ENCODE measurements around the gene AIF1L. TPM values are rescaled to one million over a fixed set of nuclear protein-coding genes. Genes with fewer than 3 reads are reported as not detected.

AIF1L gene
- polyA plus RNA-seq, 3 donors = not detected

DNA sequence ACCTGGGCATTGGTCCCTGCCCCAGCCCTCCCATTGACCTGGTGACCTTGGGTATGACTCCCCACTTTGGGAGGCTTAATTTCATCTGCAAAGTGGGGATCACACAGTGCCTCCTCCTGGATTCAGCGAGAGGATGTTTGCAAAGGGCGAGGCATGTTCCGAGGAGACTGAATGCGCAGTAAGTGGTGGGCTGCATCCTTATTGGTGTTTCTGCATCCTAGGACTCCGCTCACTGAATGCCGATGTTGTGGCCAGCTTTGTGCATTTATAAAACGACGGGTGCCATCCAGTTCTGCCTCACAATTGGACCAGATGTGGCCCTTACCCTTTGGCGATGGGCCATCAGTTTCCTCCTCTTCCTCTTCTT, 23.5 kb upstream of the AIF1L start:
- Histone ChIP-seq H3K9ac (ENCODE audit: insufficient read depth, low read length, poor library complexity, severe bottlenecking) (no peak overlapping the region), H4K20me1 (ENCODE audit: insufficient read depth, low read length) (no peaks in the 10 kb centered on the region), H3K9me3 (replicated peaks in 1 of 2; ENCODE audit: control insufficient read depth in 1 of 2, insufficient read depth in 1 of 2, low read length in 2 of 2) (no peaks in the 10 kb centered on the region), H3K27me3 (ENCODE audit: control insufficient read depth in 2 of 2, insufficient read depth in 2 of 2, low read length in 2 of 2) (no peaks in the 10 kb centered on the region), H2AFZ (ENCODE audit: insufficient read depth, low read depth, low read length, poor library complexity, severe bottlenecking) (no peak overlapping the region), H3K4me1 (ENCODE audit: control insufficient read depth in 1 of 2, insufficient read depth in 2 of 2, low read length in 2 of 2) (no peaks in the 10 kb centered on the region), H3K27ac (ENCODE audit: low read depth in 1 of 2, low read length in 2 of 2) (no peak overlapping the region), H3K4me3 (replicated peaks in 1 of 3; ENCODE audit: low read depth in 2 of 3, low read length in 3 of 3) (no peak overlapping the region), H3K36me3 (replicated peaks in 1 of 2; ENCODE audit: control insufficient read depth in 1 of 2, insufficient read depth in 2 of 2, low read length in 2 of 2) (no peaks in the 10 kb centered on the region), H3K79me2 (ENCODE audit: insufficient read depth, low read length) (no peaks in the 10 kb centered on the region), H3K4me2 (replicated peaks; ENCODE audit: extremely low read depth, low read length, poor library complexity, severe bottlenecking) (no peak overlapping the region)
- 96% methylated on average over 9 of the region's 9 CpGs for WGBS (ENCODE audit: insufficient coverage)
- Mint-ChIP-seq H3K4me1 (no peaks in the 10 kb centered on the region), H3K4me3 (no peak overlapping the region), H3K27me3 (ENCODE audit: low read depth in 3 of 3) (peaks cover 0 to 1% (median 0%) of the 10 kb centered on the region in 3 donors), H3K9me3 (no peaks in the 10 kb centered on the region), H3K27ac (no peak overlapping the region), H3K36me3 (no peaks in the 10 kb centered on the region)
- TF ChIP-seq CTCF (IDR thresholded peaks at IDR 0.05) = no peak
- DNase-seq = no peak
- intact Hi-C loops (cut with micrococcal nuclease) = no loop called here

DNA sequence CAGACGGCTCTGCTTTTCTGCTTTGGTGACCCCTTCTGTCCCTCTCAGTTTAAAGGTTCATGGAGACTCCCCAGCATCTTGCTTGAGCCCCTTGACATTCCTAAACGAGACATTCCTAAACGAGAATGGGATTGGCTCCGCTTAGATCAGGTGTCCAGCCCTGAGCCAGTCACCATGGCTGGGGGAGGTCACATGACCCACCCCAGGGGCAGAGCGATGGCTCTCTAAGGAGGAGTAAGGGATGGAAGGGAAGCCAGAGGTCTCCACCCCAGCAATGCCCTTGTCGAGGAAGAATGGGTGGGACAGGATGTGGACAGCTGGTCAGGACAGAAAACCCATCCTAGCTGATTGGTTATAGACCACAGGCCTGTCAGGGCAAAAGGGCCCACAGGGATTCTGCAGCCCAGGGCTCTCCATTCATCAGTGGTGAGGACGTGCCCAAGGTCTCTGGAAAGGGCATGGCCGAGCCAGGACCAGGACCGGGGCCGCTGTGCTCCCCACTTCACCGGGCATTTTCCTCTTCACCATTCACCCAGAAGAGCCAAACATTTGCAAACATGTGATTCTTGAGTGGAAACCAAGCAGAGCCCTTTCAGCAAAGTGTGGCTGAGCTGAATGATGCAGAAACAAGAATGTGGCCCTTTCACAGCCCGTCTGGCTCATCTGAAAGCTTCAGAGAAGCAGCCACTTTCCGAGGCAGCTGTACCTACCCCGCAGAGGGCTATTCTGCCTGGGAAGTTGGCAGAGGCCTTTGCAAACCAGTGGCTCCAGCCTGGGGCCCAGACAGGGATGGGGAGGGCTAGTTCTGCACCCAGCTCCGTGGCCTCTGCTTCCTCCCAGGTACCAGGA, 19.8 kb upstream of the AIF1L start:
- no peak overlapping the region for H2AFZ ChIP-seq (ENCODE audit: insufficient read depth, low read depth, low read length, poor library complexity, severe bottlenecking)
- no peaks in the 10 kb centered on the region for H3K9me3 Mint-ChIP-seq
- H3K79me2 ChIP-seq (ENCODE audit: insufficient read depth, low read length) = no peaks in the 10 kb centered on the region
- H3K27ac Mint-ChIP-seq = peak overlapping the region in 1 of 7 donors; percentile 50
- no peak overlapping the region for H3K9ac ChIP-seq (ENCODE audit: insufficient read depth, low read length, poor library complexity, severe bottlenecking)
- H3K4me1 ChIP-seq (ENCODE audit: control insufficient read depth in 1 of 2, insufficient read depth in 2 of 2, low read length in 2 of 2) = no peaks in the 10 kb centered on the region
- no peaks in the 10 kb centered on the region for H3K36me3 ChIP-seq (replicated peaks in 1 of 2; ENCODE audit: control insufficient read depth in 1 of 2, insufficient read depth in 2 of 2, low read length in 2 of 2)
- H3K4me3 Mint-ChIP-seq = no peak overlapping the region
- 88% methylated on average over 14 of the region's 15 CpGs for WGBS (ENCODE audit: insufficient coverage)
- H3K27ac ChIP-seq (ENCODE audit: low read depth in 1 of 2, low read length in 2 of 2) = no peak overlapping the region
- no peaks in the 10 kb centered on the region for H3K36me3 Mint-ChIP-seq
- no peaks in the 10 kb centered on the region for H4K20me1 ChIP-seq (ENCODE audit: insufficient read depth, low read length)
- no peak overlapping the region for H3K4me2 ChIP-seq (replicated peaks; ENCODE audit: extremely low read depth, low read length, poor library complexity, severe bottlenecking)
- H3K27me3 Mint-ChIP-seq (ENCODE audit: low read depth in 3 of 3) = peaks cover 0 to 1% (median 0%) of the 10 kb centered on the region in 3 donors
- intact Hi-C loops (cut with micrococcal nuclease) = no loop called here
- no peaks in the 10 kb centered on the region for H3K9me3 ChIP-seq (replicated peaks in 1 of 2; ENCODE audit: control insufficient read depth in 1 of 2, insufficient read depth in 1 of 2, low read length in 2 of 2)
- no peak for TF ChIP-seq CTCF (IDR thresholded peaks at IDR 0.05)
- no peaks in the 10 kb centered on the region for H3K4me1 Mint-ChIP-seq
- no peaks in the 10 kb centered on the region for H3K27me3 ChIP-seq (ENCODE audit: control insufficient read depth in 2 of 2, insufficient read depth in 2 of 2, low read length in 2 of 2)
- no peak overlapping the region for H3K4me3 ChIP-seq (replicated peaks in 1 of 3; ENCODE audit: low read depth in 2 of 3, low read length in 3 of 3)
- DNase-seq = no peak
